ENCODE results near the gene LILRB2.
"Not testable (repeated sequence)": the region's sequence is repeated elsewhere in the genome, so short reads cannot be mapped to it uniquely, and the experiment has no call there.

LILRB2 gene

DNA sequence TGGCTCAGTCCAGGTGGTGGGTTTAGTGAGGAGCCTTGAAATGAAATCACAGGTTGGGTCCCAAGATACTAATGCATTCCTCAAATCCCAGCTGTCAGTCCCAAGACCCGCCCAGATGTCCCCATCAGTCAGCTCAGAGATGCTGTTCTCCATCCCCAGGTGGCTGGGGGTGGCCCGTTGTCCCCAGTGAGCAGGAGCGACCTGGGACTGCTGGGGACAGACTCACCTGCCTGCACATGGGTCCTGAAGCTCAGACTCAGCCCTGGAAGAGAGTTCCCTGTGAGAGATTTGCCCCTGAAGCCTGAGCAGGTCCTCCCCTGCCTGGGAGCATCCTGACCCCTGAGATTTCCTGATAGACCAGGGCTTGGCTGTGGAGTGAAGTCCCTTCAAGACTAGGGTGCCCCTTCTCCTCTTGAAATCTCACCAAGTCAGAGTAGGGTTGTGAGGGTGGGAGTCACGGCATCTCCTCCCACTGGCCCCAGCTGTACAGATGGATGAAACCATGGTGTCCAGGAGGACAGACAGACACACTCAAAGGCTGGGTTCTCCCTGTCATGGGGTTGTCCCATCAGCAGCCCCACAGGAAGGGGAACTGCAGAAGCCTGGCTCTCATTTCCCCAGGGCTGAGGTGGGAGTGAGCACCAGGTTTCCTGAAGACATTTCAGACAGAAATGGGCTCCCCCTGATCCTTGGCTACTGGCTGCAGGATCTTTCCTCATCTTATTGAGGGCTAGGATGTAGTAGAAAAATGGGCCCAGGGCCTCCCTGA is 17.6 kb upstream of the LILRB2 start:
- Histone ChIP-seq H3K4me1 (ENCODE audit: control insufficient read depth, insufficient read depth, low read length) (no peaks in the 10 kb centered on the region), H3K36me3 (ENCODE audit: control insufficient read depth, insufficient read depth, low read length) (no peaks in the 10 kb centered on the region), H3K27ac (ENCODE audit: low read depth, low read length) (no peak overlapping the region), H3K9ac (ENCODE audit: low read length) (no peak overlapping the region), H3K27me3 (ENCODE audit: control insufficient read depth, insufficient read depth, low read length) (no peaks in the 10 kb centered on the region), H3K4me3 (ENCODE audit: low read length) (no peak overlapping the region)

DNA sequence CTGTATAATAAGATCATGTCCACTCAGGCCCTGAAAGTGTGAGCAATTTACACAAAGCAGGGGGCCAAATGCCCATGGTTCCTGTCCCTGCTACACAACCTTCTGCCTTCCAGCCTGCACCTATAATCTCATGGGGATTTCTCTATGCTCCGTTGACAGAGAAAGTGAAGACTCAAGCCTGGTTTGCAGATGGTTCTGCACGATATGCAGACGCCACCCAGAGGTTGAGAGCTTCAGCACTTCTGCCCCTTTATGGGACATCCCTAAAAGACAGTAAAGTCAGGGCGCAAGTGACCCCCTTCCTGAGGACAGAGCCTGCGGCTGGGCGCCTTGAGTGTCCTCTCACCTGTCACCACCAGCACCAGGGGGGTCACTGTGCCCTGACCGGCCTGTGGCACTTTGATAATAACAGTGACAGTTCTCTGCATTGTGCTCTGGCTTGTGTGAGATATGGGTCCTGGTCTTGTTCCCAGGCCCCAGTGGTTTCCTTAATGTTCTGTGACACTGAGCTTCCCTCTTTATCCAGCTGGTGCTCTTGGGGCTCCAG is 16.9 kb upstream of the LILRB2 start:
- Histone ChIP-seq H3K36me3 (ENCODE audit: control insufficient read depth, insufficient read depth, low read length) (no peaks in the 10 kb centered on the region), H3K27me3 (ENCODE audit: control insufficient read depth, insufficient read depth, low read length) (no peaks in the 10 kb centered on the region), H3K4me1 (ENCODE audit: control insufficient read depth, insufficient read depth, low read length) (no peaks in the 10 kb centered on the region), H3K4me3 (ENCODE audit: low read length) (no peak overlapping the region), H3K9ac (ENCODE audit: low read length) (no peak overlapping the region), H3K27ac (ENCODE audit: low read depth, low read length) (no peak overlapping the region)

DNA sequence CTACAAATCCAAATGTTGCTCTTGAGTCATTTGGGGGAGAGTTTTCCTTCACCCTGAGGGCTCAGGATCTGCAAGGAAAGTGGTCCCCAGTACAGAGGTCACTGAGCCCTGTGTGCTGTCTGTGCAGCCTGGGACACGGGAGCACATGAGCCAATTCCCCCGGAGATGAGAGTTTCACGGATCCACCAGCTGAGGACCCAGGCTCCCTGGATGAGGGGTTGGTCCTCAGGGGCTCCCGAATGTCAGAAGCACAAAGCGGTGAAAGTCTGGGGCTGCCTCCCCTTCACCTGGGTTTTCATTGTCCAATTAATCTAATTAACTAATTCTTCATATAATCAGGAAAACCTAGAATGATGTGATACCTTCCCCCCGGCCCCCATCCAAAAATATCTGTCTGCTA is 13.6 kb upstream of the LILRB2 start:
- Histone ChIP-seq H3K9ac (ENCODE audit: low read length) (no peak overlapping the region), H3K4me3 (ENCODE audit: low read length) (no peak overlapping the region), H3K27me3 (ENCODE audit: control insufficient read depth, insufficient read depth, low read length) (no peaks in the 10 kb centered on the region), H3K27ac (ENCODE audit: low read depth, low read length) (no peak overlapping the region), H3K4me1 (ENCODE audit: control insufficient read depth, insufficient read depth, low read length) (no peaks in the 10 kb centered on the region), H3K36me3 (ENCODE audit: control insufficient read depth, insufficient read depth, low read length) (no peaks in the 10 kb centered on the region)

DNA sequence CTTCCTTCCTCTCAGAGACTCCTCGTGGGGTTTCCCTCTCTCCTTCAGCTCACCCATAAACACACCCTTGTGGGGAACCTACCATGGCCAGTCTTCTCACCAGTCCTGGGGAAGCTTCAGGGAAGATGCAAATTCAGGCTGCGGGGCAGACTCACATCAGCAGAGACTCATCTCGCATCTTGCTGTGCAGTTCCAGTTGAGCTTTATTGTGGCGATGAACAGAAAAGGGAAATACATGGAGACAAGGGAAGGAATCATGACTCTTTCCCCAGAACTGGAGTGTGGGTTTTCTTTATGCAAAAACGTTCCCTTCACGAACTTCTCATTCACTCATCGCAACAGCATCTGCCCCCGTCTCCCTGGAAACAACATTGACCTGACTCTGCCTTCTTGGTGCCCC is 8.2 kb upstream of the LILRB2 start:
- H3K27me3 ChIP-seq (ENCODE audit: control insufficient read depth, insufficient read depth, low read length); H3K36me3 ChIP-seq (ENCODE audit: control insufficient read depth, insufficient read depth, low read length); H3K9ac ChIP-seq (ENCODE audit: low read length); H3K4me3 ChIP-seq (ENCODE audit: low read length); H3K4me1 ChIP-seq (ENCODE audit: control insufficient read depth, insufficient read depth, low read length); H3K27ac ChIP-seq (ENCODE audit: low read depth, low read length): not testable (repeated sequence)

DNA sequence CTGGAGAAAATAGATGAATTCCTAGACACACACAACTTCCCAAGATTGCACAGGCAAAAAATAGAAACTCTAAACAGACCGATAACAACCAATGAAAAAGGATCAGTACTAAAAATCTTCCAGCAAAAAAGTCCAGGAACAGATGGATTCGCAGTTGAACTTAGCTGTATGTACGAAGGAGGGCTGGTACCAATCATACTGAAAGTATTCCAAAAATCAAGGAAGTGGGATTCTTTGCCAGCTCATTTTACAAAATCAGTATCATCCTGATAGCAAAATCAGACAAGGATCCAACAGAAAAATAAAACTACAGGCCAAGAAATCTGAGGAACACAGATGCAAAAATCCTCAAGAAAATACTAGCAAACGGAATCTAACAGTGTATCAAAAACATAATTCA is 6.5 kb upstream of the LILRB2 start:
- Histone ChIP-seq H3K4me3 (ENCODE audit: low read length) (no peak overlapping the region), H3K36me3 (ENCODE audit: control insufficient read depth, insufficient read depth, low read length) (no peaks in the 10 kb centered on the region), H3K9ac (ENCODE audit: low read length) (no peak overlapping the region), H3K27ac (ENCODE audit: low read depth, low read length) (no peak overlapping the region), H3K27me3 (ENCODE audit: control insufficient read depth, insufficient read depth, low read length) (no peaks in the 10 kb centered on the region), H3K4me1 (ENCODE audit: control insufficient read depth, insufficient read depth, low read length) (no peaks in the 10 kb centered on the region)

DNA sequence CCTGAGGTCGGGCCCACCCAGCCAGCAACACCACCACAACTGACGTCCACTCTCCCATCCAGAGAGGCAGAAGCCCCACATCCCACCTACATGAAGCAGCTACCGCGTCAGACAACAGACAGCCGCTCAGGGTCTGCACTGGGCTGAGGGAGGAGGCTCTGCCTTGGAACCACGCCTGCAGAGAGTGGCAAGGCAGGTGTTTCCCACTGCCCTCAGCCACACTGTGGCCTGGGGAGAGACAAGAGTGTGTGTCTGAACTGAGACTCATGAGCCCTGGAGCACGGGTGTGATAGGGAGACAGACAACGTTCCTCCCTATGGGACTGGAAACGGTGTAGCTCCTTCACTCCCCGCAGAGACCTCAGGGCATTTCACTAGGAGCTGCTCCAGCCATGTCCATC is 5.4 kb upstream of the LILRB2 start:
- not testable (repeated sequence) for H3K4me3 ChIP-seq (ENCODE audit: low read length); H3K36me3 ChIP-seq (ENCODE audit: control insufficient read depth, insufficient read depth, low read length); H3K4me1 ChIP-seq (ENCODE audit: control insufficient read depth, insufficient read depth, low read length); H3K27ac ChIP-seq (ENCODE audit: low read depth, low read length); H3K9ac ChIP-seq (ENCODE audit: low read length); H3K27me3 ChIP-seq (ENCODE audit: control insufficient read depth, insufficient read depth, low read length)

DNA sequence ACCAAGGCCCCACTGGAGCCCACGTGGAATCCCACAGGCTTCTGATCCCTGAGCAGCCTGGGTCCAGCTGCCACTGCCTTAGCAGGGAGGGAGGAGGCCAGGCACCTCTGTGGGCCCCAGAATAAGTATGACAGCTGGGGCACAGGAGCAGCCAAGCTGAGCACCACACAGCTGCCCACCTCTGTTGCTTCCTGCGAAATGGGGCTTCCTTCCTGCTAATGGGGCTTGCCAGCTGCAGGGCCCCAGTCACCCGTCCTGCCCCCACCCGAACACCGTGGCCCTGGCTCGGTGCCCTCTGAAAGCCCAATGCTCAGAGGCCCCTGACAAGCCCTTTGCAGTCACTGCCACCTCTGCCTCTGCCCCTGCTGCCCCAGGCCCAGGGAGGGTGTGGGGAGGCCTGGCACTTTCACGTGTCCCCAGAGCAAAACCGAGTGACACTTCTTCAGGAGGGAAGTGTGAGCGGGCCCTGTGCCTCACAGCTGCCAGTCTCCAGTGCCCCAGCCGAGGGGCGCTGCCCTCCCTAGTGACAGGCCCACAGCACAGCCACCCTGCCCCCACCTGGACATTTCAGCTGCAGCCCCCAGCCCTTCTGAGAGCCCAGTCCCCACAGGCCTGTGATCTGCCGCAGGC is 4.6 kb upstream of the LILRB2 start:
- H3K9ac ChIP-seq (ENCODE audit: low read length); H3K4me1 ChIP-seq (ENCODE audit: control insufficient read depth, insufficient read depth, low read length); H3K36me3 ChIP-seq (ENCODE audit: control insufficient read depth, insufficient read depth, low read length); H3K4me3 ChIP-seq (ENCODE audit: low read length); H3K27me3 ChIP-seq (ENCODE audit: control insufficient read depth, insufficient read depth, low read length); H3K27ac ChIP-seq (ENCODE audit: low read depth, low read length): not testable (repeated sequence)

DNA sequence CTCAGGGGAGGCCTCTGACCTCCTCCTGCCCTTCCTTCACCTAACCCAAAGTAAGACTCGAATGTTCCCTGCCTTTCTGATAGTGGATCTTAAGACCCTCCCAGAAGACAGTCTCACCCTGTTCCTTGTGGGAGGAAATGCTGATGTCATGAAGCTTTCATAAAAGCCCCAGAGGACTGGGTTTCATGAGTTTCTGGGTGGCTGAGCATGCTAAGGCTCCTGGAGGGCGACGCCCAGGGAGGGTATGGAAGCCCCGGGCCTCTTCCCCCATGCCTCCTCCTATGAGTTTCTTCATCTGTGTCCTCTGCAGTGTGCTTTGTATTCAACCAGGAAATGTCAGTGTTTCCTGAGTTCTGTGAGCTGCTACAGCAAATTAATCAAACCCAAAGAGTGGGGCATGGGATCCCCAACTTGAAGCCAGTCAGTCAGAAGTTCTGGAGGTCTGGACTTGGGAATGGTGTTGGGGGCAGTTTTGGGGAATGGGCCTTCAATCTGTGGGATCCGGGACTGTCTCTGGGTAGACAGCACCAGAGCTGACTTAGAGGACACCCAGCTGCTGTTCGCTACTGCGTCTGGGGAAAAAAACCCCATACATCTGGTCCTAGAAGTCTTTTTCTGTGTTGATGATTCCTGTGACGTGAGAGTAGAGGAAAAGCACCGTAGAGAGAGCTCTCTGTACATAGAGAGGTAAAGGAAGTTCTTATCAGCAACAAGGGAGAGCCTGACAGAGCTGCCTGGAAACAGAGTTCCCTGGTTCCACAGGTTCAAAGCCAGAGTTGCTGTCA is 2.0 kb upstream of the LILRB2 start:
- H3K9ac ChIP-seq (ENCODE audit: low read length): no peak overlapping the region
- peaks cover 5% of the 10 kb centered on the region for H3K27me3 ChIP-seq (ENCODE audit: control insufficient read depth, insufficient read depth, low read length)
- H3K27ac ChIP-seq (ENCODE audit: low read depth, low read length): no peak overlapping the region
- H3K4me3 ChIP-seq (ENCODE audit: low read length): no peak overlapping the region
- no peaks in the 10 kb centered on the region for H3K4me1 ChIP-seq (ENCODE audit: control insufficient read depth, insufficient read depth, low read length)
- no peaks in the 10 kb centered on the region for H3K36me3 ChIP-seq (ENCODE audit: control insufficient read depth, insufficient read depth, low read length)

DNA sequence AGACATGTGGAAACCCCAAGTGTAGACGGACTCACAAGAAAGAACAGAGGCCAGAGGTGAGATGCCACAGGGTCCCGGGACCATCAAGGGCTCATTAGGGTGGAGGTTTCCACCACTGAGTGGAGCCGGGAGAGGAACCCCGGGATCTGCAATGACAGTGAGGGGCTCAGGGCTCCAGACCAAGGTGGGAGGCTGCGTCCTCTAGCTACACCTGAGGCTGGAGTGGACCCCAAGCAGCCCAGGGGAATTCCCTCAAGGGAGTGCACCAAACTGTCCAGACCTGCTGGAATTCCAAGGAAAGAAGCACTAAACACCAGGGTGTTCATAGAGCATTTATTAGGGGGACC is 792 bp upstream of the LILRB2 start:
- not testable (repeated sequence) for H3K4me1 ChIP-seq (ENCODE audit: control insufficient read depth, insufficient read depth, low read length); H3K27ac ChIP-seq (ENCODE audit: low read depth, low read length); H3K9ac ChIP-seq (ENCODE audit: low read length); H3K36me3 ChIP-seq (ENCODE audit: control insufficient read depth, insufficient read depth, low read length); H3K27me3 ChIP-seq (ENCODE audit: control insufficient read depth, insufficient read depth, low read length); H3K4me3 ChIP-seq (ENCODE audit: low read length)

DNA sequence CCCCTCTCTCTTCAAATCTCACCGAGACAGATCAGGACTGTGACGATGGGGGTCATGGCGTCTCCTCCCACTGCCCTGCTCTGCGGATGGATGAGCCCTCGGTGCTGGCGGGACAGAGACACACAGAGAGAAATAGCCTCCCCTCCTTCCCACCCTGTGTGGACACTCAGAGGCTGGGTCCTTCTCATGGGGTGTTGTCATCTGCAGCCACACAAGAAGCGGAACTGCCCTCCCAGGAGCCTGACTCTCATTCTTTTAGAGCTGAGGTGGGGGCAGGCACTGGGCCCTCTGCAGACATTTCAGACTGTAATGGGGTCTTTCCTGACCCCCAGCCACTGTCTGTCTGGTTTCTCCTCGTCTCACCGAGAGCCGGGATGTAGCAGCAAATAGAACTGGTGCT is 469 bp downstream of the LILRB2 start:
- not testable (repeated sequence) for H3K9ac ChIP-seq (ENCODE audit: low read length); H3K27me3 ChIP-seq (ENCODE audit: control insufficient read depth, insufficient read depth, low read length); H3K4me3 ChIP-seq (ENCODE audit: low read length); H3K27ac ChIP-seq (ENCODE audit: low read depth, low read length); H3K36me3 ChIP-seq (ENCODE audit: control insufficient read depth, insufficient read depth, low read length); H3K4me1 ChIP-seq (ENCODE audit: control insufficient read depth, insufficient read depth, low read length)

DNA sequence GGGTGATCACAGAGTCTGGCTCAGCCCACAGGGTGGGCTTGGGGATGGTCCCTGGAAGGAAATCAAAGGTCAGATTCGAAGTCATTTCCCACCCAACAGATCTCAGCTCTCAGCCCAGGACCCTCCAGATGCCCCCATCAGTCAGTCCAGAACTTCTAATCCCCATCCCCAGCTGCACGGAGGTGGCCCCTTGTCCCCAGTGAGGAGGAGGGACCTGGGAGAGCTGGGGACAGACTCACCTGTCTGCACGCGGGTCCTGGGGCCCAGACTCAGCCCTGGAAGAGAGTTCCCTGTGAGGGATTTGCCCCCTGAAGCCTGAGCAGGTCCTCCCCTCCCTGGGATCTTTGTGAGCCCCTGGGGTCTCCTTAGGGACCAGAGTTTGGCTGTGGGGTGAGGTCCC is 885 bp downstream of the LILRB2 start:
- not testable (repeated sequence) for H3K4me3 ChIP-seq (ENCODE audit: low read length); H3K36me3 ChIP-seq (ENCODE audit: control insufficient read depth, insufficient read depth, low read length); H3K27me3 ChIP-seq (ENCODE audit: control insufficient read depth, insufficient read depth, low read length); H3K27ac ChIP-seq (ENCODE audit: low read depth, low read length); H3K4me1 ChIP-seq (ENCODE audit: control insufficient read depth, insufficient read depth, low read length); H3K9ac ChIP-seq (ENCODE audit: low read length)

DNA sequence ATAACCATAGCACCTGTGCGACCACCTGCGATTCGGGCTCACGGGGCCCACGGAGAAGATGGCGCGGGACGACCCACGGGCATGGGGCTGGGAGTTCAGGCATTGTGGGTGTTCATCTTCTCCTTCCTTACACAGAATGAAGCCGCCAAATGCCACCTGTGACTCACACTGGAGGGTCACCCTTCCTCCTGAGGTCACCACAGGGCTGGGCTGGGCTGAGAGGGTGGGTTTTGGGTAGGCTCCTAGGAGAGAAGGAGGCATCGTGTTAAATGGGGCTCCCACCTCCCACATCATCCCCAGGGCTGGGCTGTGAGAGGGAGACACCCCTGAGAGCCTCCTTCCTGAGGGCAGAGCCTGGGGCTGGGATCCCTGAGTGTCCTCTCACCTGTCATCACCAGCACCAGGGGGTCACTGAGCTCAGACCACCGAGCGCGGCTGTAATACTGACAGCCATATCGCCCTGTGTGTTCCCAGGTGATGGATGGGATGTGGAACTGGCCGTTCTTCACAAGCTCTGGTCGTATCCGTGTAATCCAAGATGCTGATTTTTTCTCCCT is 1.4 kb downstream of the LILRB2 start:
- Histone ChIP-seq H3K4me1 (ENCODE audit: control insufficient read depth, insufficient read depth, low read length) (no peaks in the 10 kb centered on the region), H3K27ac (ENCODE audit: low read depth, low read length) (no peak overlapping the region), H3K4me3 (ENCODE audit: low read length) (no peak overlapping the region), H3K36me3 (ENCODE audit: control insufficient read depth, insufficient read depth, low read length) (no peaks in the 10 kb centered on the region), H3K9ac (ENCODE audit: low read length) (no peak overlapping the region), H3K27me3 (ENCODE audit: control insufficient read depth, insufficient read depth, low read length) (peaks cover 5% of the 10 kb centered on the region)
